Stimulated activated naive B cell treated with anti-CD40 and anti-IgM and Interleukin-4, amounts not matched to agents 10 μg/mL and 1 μg/mL and 100 μg/mL, for 72 hours (primary cell): ENCODE data around the gene EMCN.

Source experiments
- ATAC-seq, 2 donors: fragments of 150-1000 bp; cut with Tn5 transposase; replicated peaks; 2 replicates each; pipeline ENCODE4 v1.10.0; 2021; ENCODE audit warnings: moderate library complexity in 1 of 2
- DNase-seq: peaks from one replicate; pipeline ENCODE4 v3.0.0; 2021
- H3K27ac Mint-ChIP-seq: one replicate; pipeline ENCODE4 v1.8.0; 2022; ENCODE audit warnings: mild to moderate bottlenecking, mixed read lengths
- H3K27me3 Mint-ChIP-seq, 2 donors: one replicate each; pipeline ENCODE4 v1.8.0; 2022; ENCODE audit warnings: mixed read lengths in 2 of 2
- H3K36me3 Mint-ChIP-seq, 2 donors: one replicate each; pipeline ENCODE4 v1.8.0; 2022; ENCODE audit warnings: mixed read lengths in 2 of 2, mild to moderate bottlenecking in 1 of 2
- H3K4me1 Mint-ChIP-seq, 2 donors: one replicate each; pipeline ENCODE4 v1.8.0; 2022; ENCODE audit warnings: mixed read lengths in 2 of 2, mild to moderate bottlenecking in 1 of 2
- H3K4me3 Mint-ChIP-seq, 2 donors: one replicate each; pipeline ENCODE4 v1.8.0; 2022; ENCODE audit warnings: mild to moderate bottlenecking in 2 of 2, mixed read lengths in 2 of 2, moderate library complexity in 1 of 2
- H3K9me3 Mint-ChIP-seq, 2 donors: one replicate each; pipeline ENCODE4 v1.8.0; 2022; ENCODE audit warnings: mixed read lengths in 2 of 2, mild to moderate bottlenecking in 1 of 2

The EMCN gene

DNA sequence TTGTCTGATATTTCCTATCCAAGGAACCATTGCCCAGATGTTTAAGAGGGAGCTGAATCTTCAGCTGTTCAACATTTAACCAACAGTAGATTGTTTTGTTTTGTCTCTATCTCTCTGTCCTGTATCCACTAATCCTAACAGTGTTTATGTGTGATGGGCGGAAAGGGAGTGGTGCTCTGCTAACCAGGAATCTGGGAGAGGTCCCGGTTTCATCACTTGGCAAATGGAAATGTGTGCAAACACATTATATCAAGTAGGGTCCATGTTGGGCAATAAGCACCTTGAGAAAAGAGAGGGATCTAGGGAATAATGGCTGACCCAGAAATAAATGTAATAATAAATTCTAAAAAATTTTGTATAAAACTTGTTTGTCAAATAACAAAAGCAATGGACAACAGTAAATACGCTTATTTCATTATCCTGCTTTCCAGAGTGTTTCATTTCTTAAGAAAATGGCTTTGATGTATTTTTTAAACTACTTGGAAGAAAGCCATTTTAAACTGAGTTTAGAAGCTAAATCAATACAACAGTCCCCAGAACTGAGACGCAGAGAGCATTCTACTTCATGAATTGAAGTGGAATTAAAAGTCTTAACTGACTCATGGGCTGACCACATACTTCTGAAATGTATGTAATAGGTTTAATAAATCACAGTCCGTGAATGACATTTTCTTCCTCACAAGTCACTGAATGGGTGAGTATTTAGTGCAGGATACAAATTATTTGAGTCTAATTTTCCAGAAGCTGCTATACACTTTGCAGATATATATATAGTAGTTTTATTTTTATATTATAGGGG is 55.8 kb downstream of the EMCN start:
- Mint-ChIP-seq H3K4me1 (peaks cover 1 to 9% of the 10 kb centered on the region in 2 donors), H3K36me3 (no peaks in the 10 kb centered on the region), H3K27ac (no peak overlapping the region), H3K27me3 (no peaks in the 10 kb centered on the region), H3K4me3 (no peak overlapping the region), H3K9me3 (peaks cover 0 to 1% of the 10 kb centered on the region in 2 donors)
- DNase-seq = no peak
- no peak for ATAC-seq

DNA sequence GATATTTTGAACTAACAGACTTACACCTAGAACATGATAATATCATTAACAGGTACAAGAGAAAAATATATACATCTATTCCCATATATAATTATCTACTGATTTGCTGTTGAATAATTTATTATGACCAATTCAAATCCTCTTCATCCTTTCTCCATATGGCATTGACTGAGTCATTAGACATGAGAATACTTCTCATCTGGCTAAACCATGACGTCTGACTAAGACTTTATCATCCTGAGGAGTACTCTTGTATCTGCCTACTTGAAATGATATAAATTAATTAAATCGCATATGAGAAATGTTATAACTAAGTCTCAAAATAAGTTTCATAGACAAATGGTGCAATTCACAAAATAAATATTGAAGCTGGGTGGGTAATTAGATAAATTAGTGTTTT is 67.4 kb downstream of the EMCN start:
- Mint-ChIP-seq H3K27ac (no peak overlapping the region), H3K9me3 (peaks cover 3 to 5% of the 10 kb centered on the region in 2 donors), H3K27me3 (peaks cover 6 to 9% of the 10 kb centered on the region in 2 donors), H3K4me3 (no peak overlapping the region), H3K4me1 (no peaks in the 10 kb centered on the region), H3K36me3 (no peaks in the 10 kb centered on the region)
- DNase-seq = no peak
- ATAC-seq = no peak

DNA sequence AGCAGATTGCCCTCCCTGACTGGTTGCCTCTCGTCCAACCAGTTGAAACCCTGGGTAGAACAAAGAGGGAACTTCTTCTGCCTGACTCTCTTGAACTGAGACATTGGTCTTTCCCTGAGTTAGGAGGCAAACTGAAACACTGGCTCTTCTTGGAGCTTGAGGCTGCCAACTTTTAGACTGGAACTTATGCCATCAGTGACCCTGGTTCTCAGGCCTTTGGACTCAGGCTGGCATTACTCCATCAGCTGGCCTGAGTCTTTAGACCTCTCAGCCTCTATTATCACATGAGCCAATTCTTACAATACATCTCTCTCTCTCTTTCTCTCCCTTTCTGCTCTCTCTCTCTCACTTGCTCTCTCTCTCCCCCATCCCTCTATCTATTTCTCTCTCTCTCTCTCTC is 86.4 kb downstream of the EMCN start:
- H3K4me3 Mint-ChIP-seq = no peak overlapping the region
- no peaks in the 10 kb centered on the region for H3K4me1 Mint-ChIP-seq
- peaks cover 5 to 8% of the 10 kb centered on the region in 2 donors for H3K9me3 Mint-ChIP-seq
- no peak overlapping the region for H3K27ac Mint-ChIP-seq
- no peak for DNase-seq
- no peaks in the 10 kb centered on the region for H3K27me3 Mint-ChIP-seq
- ATAC-seq = no peak
- peaks cover 0 to 3% of the 10 kb centered on the region in 2 donors for H3K36me3 Mint-ChIP-seq

DNA sequence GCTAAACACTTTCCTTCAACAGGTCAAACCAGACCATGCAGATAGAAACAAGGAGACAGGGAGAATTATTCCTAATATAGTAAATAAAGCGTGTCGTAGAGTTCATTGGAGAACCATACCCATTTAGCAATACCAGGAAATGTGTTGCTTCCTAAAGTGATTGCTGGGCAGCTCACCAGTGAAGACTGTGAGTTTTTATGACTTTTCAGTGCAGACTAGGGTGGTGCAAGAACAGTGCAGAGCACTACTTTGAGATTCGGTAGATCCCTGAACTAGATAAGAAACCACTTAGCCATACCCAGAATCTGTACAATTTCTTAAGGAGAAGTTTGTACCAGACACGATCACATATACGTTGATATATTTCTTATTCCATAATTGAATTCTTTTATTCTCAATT is 87.4 kb downstream of the EMCN start:
- H3K4me3 Mint-ChIP-seq = no peak overlapping the region
- H3K9me3 Mint-ChIP-seq = peaks cover 3 to 5% of the 10 kb centered on the region in 2 donors
- no peak overlapping the region for H3K27ac Mint-ChIP-seq
- DNase-seq = no peak
- H3K4me1 Mint-ChIP-seq = no peaks in the 10 kb centered on the region
- H3K36me3 Mint-ChIP-seq = peaks cover 0 to 3% of the 10 kb centered on the region in 2 donors
- no peaks in the 10 kb centered on the region for H3K27me3 Mint-ChIP-seq
- no peak for ATAC-seq

DNA sequence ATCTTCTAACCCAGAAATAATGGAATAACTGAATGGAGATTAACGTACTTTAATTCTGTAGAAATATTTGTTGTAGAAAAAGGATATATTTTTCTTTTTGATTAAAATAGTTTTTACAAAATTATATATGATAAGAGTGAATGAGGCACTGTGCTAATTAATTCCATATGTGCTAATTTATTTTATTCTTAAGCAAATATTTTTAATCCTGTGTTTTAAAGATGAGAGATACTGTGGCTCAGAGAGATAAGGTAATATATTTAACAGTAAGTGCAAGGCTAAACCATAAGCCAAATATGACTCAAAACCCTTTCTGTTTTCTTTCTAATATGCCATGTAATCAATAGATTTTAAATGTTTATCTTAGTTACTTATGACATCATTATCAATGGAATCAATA is 88.2 kb downstream of the EMCN start:
- DNase-seq = no peak
- Mint-ChIP-seq H3K36me3 (no peaks in the 10 kb centered on the region), H3K4me3 (no peak overlapping the region), H3K4me1 (no peaks in the 10 kb centered on the region), H3K9me3 (no peaks in the 10 kb centered on the region), H3K27ac (no peak overlapping the region), H3K27me3 (no peaks in the 10 kb centered on the region)
- no peak for ATAC-seq

DNA sequence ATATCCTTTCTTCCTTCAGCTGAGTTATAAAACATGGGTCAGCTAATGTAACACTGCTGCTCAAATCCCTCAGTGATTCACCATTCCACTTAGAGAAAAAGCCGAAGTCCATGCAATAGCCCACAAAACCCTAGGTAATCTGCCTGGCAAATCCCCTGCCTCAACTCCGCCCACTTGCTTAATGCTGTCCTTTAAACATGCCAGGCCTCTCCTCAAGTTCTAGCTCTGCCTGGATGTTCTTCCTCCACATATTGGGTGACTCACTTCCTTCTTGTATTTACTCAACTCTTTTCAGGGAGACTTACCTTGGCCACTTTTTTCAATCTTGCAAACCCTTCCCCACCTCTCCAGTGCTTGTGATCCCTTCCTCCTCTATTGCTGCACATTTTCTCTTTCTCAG is 89.8 kb downstream of the EMCN start:
- H3K27ac Mint-ChIP-seq = no peak overlapping the region
- no peaks in the 10 kb centered on the region for H3K27me3 Mint-ChIP-seq
- no peaks in the 10 kb centered on the region for H3K4me1 Mint-ChIP-seq
- no peaks in the 10 kb centered on the region for H3K36me3 Mint-ChIP-seq
- H3K4me3 Mint-ChIP-seq = no peak overlapping the region
- H3K9me3 Mint-ChIP-seq = no peaks in the 10 kb centered on the region
- no peak for ATAC-seq
- no peak for DNase-seq

DNA sequence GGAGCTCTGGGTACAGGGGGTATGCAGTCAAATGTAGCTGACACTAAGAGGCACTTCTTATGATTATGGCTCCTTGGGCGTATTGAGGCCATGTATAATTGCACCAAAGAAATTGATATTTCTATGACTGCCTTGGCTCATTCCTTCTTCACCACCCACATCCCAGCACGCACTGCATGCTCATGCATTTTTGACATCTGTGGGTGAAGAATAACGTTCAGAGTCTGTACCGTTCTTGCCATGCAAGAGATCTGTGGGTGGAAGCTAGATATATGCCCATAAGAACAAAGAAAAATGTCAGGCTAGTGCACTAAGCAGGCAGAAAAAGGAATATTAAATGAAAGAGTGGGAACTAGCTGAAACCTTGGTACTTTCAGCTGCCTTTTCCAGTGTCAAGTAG is 93.4 kb downstream of the EMCN start:
- no peak for DNase-seq
- peaks cover 2 to 6% of the 10 kb centered on the region in 2 donors for H3K4me1 Mint-ChIP-seq
- H3K4me3 Mint-ChIP-seq = no peak overlapping the region
- H3K9me3 Mint-ChIP-seq = no peaks in the 10 kb centered on the region
- ATAC-seq = no peak
- H3K27ac Mint-ChIP-seq = no peak overlapping the region
- no peaks in the 10 kb centered on the region for H3K27me3 Mint-ChIP-seq
- H3K36me3 Mint-ChIP-seq = no peaks in the 10 kb centered on the region

DNA sequence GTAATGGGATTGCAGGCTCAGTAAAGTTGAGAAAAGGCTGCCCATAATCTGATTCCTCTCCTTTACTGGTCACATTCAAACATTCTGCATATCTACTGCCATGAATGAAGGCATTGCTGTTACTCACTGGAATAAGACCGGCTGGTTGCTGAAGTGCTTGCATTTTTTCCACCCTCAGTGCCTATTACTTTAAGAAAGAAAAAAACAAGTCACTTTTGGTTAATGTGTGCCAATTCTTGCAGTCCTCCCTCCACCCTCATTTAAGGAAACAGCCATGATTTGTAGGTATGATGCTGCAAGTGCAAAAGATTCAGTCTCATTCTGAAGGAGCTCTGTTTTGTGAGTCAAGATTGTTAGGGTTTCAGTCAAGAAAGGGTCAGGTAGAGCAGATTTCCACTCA is 94.9 kb downstream of the EMCN start:
- H3K36me3 Mint-ChIP-seq = no peaks in the 10 kb centered on the region
- no peaks in the 10 kb centered on the region for H3K9me3 Mint-ChIP-seq
- H3K4me1 Mint-ChIP-seq = peaks cover 2 to 6% of the 10 kb centered on the region in 2 donors
- no peak for DNase-seq
- no peak for ATAC-seq
- H3K4me3 Mint-ChIP-seq = no peak overlapping the region
- H3K27ac Mint-ChIP-seq = no peak overlapping the region
- peaks cover 0 to 4% of the 10 kb centered on the region in 2 donors for H3K27me3 Mint-ChIP-seq

DNA sequence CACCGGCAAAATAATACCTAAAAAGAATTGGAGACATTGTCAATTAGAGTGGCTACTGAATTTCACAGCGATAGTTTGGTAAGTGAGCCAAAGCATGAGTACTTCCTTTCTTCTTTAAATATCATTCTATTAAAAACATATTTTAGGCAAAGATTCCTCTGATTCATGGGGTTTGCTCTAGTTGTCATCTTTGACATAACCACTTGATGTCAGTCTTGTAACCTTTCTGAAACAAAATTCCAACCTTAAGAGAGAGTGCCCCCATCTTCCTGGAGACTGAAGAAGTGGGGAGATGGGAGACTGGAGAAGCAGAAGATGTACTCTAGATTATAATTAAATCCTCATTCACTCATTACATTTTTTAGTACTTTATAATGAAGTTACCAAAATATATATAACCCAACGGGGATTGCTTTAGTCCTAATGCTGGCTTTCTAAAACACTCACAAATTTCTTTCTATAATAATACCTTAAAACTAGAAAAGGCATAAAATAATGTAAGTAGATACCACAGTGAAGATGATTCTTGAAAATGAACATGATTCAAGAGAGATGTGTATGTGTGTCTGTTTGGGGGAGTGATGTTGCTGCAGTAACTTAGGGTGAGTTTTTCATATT is 96.4 kb downstream of the EMCN start:
- Mint-ChIP-seq H3K4me3 (no peak overlapping the region), H3K4me1 (peaks cover 2 to 6% of the 10 kb centered on the region in 2 donors), H3K36me3 (no peaks in the 10 kb centered on the region), H3K27me3 (peaks cover 0 to 4% of the 10 kb centered on the region in 2 donors), H3K27ac (no peak overlapping the region), H3K9me3 (no peaks in the 10 kb centered on the region)
- no peak for DNase-seq
- no peak for ATAC-seq

DNA sequence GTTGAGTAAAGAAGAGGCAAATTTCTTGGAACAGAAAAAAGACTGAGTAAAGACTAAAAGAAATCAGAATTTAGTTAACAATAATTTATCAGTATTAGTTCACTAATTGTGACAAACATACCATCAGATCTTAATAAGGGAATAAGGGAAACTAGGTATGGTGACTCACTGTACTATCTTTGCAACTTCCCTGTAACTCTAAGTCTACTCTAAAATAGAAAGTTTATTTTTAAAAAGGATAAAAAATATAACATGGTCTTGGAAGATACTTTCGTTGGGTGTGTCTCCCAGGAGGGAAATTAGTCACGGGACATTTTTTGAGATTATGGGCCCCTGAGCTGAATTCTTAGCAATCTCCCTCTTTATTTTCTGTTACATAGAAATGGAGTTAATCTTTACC is 97.3 kb downstream of the EMCN start:
- Mint-ChIP-seq H3K27ac (no peak overlapping the region), H3K9me3 (no peaks in the 10 kb centered on the region), H3K27me3 (peaks cover 0 to 4% of the 10 kb centered on the region in 2 donors), H3K36me3 (no peaks in the 10 kb centered on the region), H3K4me1 (peaks cover 2 to 6% of the 10 kb centered on the region in 2 donors), H3K4me3 (no peak overlapping the region)
- no peak for ATAC-seq
- no peak for DNase-seq

DNA sequence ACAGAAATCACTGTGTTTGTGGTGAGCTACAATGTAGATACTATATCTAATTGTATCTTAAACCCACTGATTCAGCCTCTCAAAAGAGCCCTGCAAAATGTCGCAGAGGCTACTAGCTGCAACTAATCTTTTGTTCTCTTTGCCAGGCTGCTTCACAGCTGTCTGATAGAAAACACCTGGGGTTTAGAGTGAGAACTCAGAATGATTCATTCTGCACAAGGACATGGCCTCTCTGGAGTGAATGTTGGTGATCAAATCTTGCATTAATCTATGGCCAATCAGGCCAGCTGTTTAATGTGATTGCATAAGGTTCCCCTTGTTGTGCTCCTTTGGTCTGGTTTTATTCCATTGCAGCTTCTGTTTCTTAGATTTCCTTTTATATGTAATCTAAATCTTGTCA is 100.3 kb downstream of the EMCN start:
- H3K27ac Mint-ChIP-seq = no peak overlapping the region
- H3K9me3 Mint-ChIP-seq = no peaks in the 10 kb centered on the region
- no peaks in the 10 kb centered on the region for H3K36me3 Mint-ChIP-seq
- no peak for DNase-seq
- no peak overlapping the region for H3K4me3 Mint-ChIP-seq
- H3K27me3 Mint-ChIP-seq = peaks cover 0 to 4% of the 10 kb centered on the region in 2 donors
- ATAC-seq = no peak
- H3K4me1 Mint-ChIP-seq = peaks cover 2 to 6% of the 10 kb centered on the region in 2 donors

DNA sequence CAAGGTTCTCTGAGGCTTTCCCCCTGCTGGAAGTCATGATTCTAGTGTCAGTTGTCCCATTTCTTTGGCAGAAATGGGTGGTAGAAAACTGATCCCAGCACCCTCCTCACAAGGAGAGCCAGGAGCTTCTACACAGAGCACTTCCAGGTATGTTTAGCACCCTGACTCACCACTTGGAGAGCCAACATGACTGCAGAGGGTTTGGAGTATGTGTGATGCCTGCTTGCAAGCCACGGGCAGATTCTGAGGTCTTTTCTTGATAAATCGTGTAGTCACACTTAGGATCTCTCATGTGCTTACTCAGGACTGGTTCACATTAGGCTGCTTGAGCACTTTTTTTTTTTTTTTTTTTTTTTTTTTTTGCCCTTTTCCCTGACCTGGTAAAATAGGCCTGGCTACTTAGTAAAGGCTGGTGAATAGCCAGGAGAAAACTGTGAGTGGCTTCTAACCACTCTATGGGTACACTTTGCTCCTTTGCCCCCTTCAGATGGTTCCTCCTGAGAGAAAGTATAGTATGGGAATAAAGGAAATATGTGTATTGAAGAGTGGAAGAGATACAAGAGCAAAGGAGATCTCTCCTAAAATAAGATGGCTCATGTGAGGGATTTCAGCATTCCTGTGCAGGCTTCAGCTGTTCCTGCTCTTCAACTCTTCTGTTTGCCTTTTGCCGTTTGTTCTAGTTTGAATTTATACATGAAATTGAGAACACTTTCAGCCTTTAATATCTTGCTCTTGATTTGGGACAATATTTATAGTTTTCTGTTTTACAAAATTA is 103.6 kb downstream of the EMCN start:
- no peak overlapping the region for H3K4me3 Mint-ChIP-seq
- no peaks in the 10 kb centered on the region for H3K4me1 Mint-ChIP-seq
- no peaks in the 10 kb centered on the region for H3K36me3 Mint-ChIP-seq
- DNase-seq (no peak), ATAC-seq (no peak)
- H3K9me3 Mint-ChIP-seq = no peaks in the 10 kb centered on the region
- H3K27me3 Mint-ChIP-seq = peaks cover 0 to 4% of the 10 kb centered on the region in 2 donors
- no peak overlapping the region for H3K27ac Mint-ChIP-seq

DNA sequence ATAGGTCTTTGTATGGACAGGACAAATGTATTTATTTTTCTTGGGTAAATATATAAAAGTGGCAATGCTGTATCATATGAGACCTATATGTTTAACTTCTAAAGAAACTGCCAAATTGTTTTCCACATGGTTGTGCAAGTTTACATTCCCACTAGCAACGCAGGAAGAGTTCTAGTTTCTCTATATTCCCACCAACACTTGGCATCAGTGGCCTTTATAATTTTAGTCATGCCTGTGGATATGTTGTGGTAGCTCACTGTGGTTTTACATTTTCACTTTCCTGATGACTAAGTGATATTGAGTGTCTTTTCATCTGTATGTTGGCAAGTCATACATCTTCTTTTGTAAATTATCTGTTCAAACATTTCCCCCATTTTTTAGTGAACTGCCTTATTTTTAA is 126.0 kb downstream of the EMCN start:
- ATAC-seq = no peak
- H3K4me1 Mint-ChIP-seq = no peaks in the 10 kb centered on the region
- DNase-seq = no peak

DNA sequence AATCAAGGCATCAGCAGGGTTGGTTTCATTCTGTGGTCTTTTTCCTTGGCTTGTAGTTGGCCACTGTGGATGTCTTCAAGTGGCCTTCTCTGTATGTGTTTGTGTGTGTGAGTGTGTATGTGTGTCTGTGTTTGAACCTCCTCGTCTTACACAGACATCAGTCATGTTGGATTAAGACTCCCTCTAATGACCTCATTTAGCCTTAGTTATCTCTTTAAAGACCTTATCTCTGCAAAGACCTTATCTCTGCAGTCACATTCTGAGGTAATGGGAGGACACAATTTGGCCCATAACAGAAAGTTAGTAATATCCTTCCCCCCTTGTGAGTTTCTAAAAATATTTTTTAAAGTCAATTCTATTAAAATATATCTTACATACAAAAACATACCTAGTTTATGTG is 126.7 kb downstream of the EMCN start:
- no peak for DNase-seq
- no peak overlapping the region for H3K4me3 Mint-ChIP-seq
- no peaks in the 10 kb centered on the region for H3K27me3 Mint-ChIP-seq
- no peaks in the 10 kb centered on the region for H3K9me3 Mint-ChIP-seq
- no peak for ATAC-seq
- no peaks in the 10 kb centered on the region for H3K4me1 Mint-ChIP-seq
- H3K36me3 Mint-ChIP-seq = no peaks in the 10 kb centered on the region
- H3K27ac Mint-ChIP-seq = no peak overlapping the region

More for the DNA sequence above, 126.0 kb downstream of the EMCN start:
- no peak overlapping the region for H3K27ac Mint-ChIP-seq
- H3K36me3 Mint-ChIP-seq = no peaks in the 10 kb centered on the region
- H3K27me3 Mint-ChIP-seq = no peaks in the 10 kb centered on the region
- no peak overlapping the region for H3K4me3 Mint-ChIP-seq
- H3K9me3 Mint-ChIP-seq = no peaks in the 10 kb centered on the region

DNA sequence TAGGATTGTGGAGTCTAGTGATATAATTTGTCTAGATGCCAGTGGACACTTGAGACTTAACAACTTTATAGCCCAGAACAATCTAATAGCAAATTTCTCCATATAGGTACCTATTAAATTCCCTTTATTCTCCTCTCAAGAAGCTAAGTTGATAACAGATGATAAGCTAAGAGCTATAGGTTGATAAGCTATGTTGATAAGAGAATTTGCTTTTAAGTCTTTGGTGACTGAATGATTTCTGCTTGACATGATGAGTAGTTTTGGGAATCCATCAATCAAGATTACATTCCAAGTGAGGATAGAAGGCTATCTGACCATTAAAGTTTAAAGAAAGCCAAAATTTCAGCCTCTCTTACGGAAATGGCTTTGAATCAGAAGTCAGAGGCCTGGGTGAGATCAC is 131.6 kb downstream of the EMCN start:
- no peaks in the 10 kb centered on the region for H3K27me3 Mint-ChIP-seq
- no peak overlapping the region for H3K27ac Mint-ChIP-seq
- no peaks in the 10 kb centered on the region for H3K4me1 Mint-ChIP-seq
- no peak overlapping the region for H3K4me3 Mint-ChIP-seq
- peaks cover 0 to 1% of the 10 kb centered on the region in 2 donors for H3K9me3 Mint-ChIP-seq
- H3K36me3 Mint-ChIP-seq = no peaks in the 10 kb centered on the region
- no peak for DNase-seq
- ATAC-seq = no peak
